Measurements from ENCODE around the gene ATP8A1. TPM values are rescaled to one million over a fixed set of nuclear protein-coding genes. Genes with fewer than 3 reads are reported as not detected.
A peak's percentile ranks its signal among the peaks of the same experiment; 100 is the strongest.

The ATP8A1 gene
- total RNA-seq, 1 donor from 2014 or later: 4.3 TPM

- no peak for TF ChIP-seq CTCF (conservative IDR thresholded peaks at IDR 0.05; ENCODE audit: low read depth, low read length)
- DNase-seq (ENCODE audit: low read depth): no peak
- no peak overlapping the region for H3K4me3 ChIP-seq (ENCODE audit: low read depth, low read length)
These were observed 56.3 kb downstream of the ATP8A1 start for GRCh38 chr4:42600578-42600977.

DNA sequence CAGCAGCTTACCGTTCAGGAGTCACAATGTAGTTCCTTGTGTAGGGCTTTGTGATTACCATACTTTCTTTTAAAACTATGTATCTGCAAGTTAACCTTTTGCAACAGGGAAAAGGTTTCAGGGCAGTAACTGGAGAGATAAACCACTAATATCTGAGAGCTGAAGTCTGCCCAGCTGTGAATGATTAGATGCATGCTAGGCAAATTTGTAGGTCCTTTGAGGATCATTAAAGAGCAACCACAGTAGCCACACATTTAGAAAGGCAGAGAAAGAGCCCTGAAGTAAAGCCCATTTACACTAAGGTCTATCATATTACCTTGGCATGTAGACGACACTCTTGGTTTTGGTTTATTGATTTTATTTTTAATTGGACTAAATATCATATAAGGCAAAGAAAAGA lies 60.0 kb downstream of the ATP8A1 start:
- no peak overlapping the region for H3K4me3 ChIP-seq (ENCODE audit: low read depth, low read length)
- DNase-seq (ENCODE audit: low read depth): no peak
- TF ChIP-seq CTCF (conservative IDR thresholded peaks at IDR 0.05; ENCODE audit: low read depth, low read length): no peak

GRCh38 chr4:42594888-42595287 lies 62.0 kb downstream of the ATP8A1 start:
- H3K4me3 ChIP-seq (ENCODE audit: low read depth, low read length): no peak overlapping the region
- DNase-seq (ENCODE audit: low read depth): no peak
- no peak for TF ChIP-seq CTCF (conservative IDR thresholded peaks at IDR 0.05; ENCODE audit: low read depth, low read length)

GRCh38 chr4:42588909-42589308 lies 68.0 kb downstream of the ATP8A1 start:
- DNase-seq (ENCODE audit: low read depth): no peak
- no peak for TF ChIP-seq CTCF (conservative IDR thresholded peaks at IDR 0.05; ENCODE audit: low read depth, low read length)

DNA sequence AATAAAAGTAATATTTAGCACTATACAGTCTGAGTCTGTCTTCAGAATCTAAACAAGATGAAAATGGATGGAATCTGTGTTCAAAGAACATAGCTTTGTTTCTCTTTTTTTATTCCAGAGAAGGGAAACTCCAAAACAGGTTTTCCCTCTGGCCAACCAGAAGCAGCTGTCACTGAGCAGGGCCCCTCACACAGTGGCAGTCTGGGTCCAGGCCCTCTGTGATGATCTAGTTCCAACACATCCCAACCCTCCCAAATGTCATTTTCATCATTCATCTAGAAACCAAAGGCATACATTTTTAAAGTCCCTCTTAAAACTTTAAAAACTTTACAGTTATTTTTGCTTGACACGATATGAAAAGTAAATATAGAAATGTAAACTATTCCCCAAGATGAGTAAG lies 70.1 kb downstream of the ATP8A1 start:
- no peak for DNase-seq (ENCODE audit: low read depth)
- no peak overlapping the region for H3K4me3 ChIP-seq (ENCODE audit: low read depth, low read length)
- TF ChIP-seq CTCF (conservative IDR thresholded peaks at IDR 0.05; ENCODE audit: low read depth, low read length): no peak

More at GRCh38 chr4:42588909-42589308, 68.0 kb downstream of the ATP8A1 start:
- H3K4me3 ChIP-seq (ENCODE audit: low read depth, low read length): no peak overlapping the region

- H3K4me3 ChIP-seq (ENCODE audit: low read depth, low read length): no peak overlapping the region
- DNase-seq (ENCODE audit: low read depth): no peak
- no peak for TF ChIP-seq CTCF (conservative IDR thresholded peaks at IDR 0.05; ENCODE audit: low read depth, low read length)
These were observed 77.0 kb downstream of the ATP8A1 start for GRCh38 chr4:42579903-42580302.

DNA sequence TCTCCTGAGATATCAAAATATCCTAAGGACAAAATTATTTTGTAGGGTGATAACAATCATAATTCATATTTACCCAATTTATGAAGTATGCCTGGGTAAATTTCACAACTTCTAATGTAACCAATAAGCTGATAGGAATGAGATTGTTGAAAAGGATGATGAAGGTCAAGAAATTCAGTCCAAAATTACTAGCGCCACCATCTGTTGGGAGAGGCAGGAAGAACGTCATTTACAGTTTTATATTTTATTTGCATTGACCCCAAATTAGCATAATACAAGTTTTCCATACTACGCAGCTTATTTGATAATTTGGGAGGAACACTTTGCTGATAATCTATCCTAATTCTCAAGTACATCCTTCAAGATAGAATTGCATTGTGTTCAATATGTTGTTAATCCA lies 78.7 kb downstream of the ATP8A1 start:
- no peak for DNase-seq (ENCODE audit: low read depth)
- no peak overlapping the region for H3K4me3 ChIP-seq (ENCODE audit: low read depth, low read length)
- peak; percentile 17 for TF ChIP-seq CTCF (conservative IDR thresholded peaks at IDR 0.05; ENCODE audit: low read depth, low read length)
